Superior temporal gyrus (tissue), 1 donor: Measurements from ENCODE around the gene ELP6.
A peak's percentile ranks its signal among the peaks of the same experiment; 100 is the strongest.

ENCODE experiments used
- DNase-seq: peaks from one replicate; pipeline ENCODE4 v3.0.0-alpha.2; 2016; ENCODE audit errors: extremely low spot score

ELP6 gene

GRCh38 chr3:47513125-47513929 lies at the start of gene ELP6:
TSS of gene ELP6 (minus strand) at chr3:47513712. CDS start at chr3:47513590, 122 bp downstream.
- DNase-seq = peak; percentile 97

DNA sequence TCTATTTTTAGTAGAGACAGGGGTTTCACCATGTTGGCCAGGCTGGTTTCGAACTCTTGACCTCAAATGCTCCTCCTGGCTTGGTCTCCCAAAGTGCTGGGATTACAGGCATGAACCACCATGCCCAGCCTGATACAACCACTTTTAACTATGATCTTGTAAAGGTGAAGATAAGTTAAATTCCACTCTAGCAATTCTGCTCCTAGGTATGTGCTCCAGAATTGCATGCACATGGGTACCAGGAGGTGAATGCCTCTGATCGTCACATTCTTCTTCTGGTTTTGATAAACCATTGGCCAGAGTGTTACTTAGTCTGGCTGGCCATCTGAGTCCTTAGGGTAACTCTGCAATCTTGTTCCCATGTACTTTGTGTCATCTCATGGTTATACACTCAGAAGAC lies 42.8 kb upstream of the ELP6 start:
- no peak for DNase-seq

- DNase-seq = no peak
Observed at GRCh38 chr3:47554335-47554734, 40.8 kb upstream of the ELP6 start.

DNA sequence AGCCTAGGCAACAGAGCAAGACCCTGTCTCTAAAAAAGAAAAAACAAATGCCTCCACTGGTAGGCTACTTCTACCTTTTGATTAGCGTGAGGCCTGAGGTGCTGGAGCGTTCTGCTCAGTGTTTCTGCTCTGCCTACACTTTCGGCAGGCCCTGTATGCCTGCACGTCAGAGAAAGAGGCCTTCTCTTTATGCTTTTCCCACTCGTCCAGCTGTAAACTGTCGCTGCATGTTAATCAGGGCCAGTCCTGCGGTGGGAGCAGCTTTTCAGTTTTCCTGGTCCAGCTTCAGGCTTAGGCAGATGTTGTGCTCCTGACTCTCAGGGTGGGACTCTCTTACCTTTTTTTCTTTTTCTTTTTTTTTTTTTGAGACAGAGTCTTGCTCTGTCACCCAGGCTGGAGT lies 39.9 kb upstream of the ELP6 start:
- no peak for DNase-seq

DNA sequence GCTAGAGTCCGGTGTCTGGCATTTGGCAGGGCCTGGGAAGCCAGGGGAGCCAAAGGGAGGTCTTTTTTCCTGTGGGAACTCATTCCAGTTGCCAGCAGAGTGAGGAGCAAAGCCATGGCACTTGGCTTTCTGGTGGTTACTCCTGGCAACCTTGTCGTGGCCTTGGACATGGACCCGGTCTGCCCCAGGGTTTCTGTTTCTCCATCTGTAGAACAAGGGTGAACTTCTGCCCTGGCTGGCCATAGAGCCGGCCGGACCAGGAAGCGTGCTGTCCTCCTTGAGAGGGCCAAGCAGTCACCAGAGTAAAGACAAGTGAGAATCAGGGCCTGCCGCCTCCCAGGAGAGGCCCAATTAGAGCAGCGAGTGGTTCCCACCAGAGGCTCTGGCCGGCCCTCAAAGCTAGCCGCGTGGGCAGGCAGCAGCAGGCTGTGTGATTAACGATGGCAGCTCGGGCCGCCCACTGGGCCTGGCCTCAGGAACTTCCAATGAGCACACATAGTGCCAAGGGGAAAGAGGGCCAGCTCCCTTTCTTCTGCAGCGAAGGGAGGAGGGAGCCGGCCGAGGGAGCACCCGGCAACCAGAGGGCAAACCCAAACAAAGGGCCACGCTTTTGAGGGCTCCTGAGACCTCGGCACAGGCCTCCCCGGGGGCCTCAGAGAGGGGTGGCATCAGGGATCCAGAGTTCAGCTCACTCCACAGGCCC lies 29.1 kb upstream of the ELP6 start:
- DNase-seq = peak; percentile 19

GRCh38 chr3:47541583-47542108 lies 28.1 kb upstream of the ELP6 start:
- DNase-seq = no peak

DNA sequence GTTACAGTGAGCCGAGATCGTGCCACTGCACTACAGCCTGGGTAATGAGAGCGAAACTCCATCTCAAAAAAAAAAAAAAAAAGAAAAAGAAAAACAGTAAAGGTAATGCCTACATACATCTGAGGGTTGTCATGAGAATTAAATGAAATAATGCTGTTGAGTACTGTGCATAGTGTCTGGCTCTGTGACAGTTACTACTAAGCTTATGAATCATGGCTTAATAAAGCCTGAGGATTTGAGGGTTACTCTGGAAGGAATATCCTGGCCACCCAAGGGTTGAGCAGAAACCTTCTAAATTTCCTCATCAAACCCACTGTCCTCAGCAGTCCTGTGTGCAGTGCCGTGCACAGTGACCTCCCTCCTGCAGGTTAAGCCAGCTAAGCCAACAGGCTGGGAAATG lies 26.8 kb upstream of the ELP6 start:
- no peak for DNase-seq

DNA sequence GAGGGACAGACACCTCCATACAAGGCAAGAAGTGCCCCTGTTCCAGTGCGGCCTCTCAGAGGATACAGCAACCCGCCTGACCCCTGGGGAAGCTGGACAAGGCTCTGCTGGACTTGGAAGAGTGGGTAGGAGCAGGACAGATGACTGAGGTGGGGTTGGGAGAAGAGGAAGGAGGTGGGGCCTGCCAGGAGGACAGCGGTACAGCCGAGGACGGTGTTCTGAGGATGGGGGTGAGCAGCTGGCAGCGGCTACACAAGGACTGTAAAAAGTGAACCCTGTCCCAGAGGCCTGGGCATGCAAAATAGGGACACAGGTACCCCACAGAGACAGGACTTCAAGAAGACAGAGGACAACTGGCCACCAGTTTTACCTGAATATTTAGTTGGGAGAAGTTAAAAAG lies 23.5 kb upstream of the ELP6 start:
- no peak for DNase-seq

- DNase-seq = peak; percentile 45
Observed at GRCh38 chr3:47536221-47536891, 22.8 kb upstream of the ELP6 start.

- DNase-seq = no peak
Observed at GRCh38 chr3:47533996-47534454, 20.5 kb upstream of the ELP6 start.

GRCh38 chr3:47533481-47533880 lies 20.0 kb upstream of the ELP6 start:
- DNase-seq = no peak

- DNase-seq = no peak
Observed at GRCh38 chr3:47527952-47528725, 14.6 kb upstream of the ELP6 start.

- no peak for DNase-seq
Observed at GRCh38 chr3:47525617-47526016, 12.1 kb upstream of the ELP6 start.

- no peak for DNase-seq
Observed at GRCh38 chr3:47523310-47524073, 10.0 kb upstream of the ELP6 start.

DNA sequence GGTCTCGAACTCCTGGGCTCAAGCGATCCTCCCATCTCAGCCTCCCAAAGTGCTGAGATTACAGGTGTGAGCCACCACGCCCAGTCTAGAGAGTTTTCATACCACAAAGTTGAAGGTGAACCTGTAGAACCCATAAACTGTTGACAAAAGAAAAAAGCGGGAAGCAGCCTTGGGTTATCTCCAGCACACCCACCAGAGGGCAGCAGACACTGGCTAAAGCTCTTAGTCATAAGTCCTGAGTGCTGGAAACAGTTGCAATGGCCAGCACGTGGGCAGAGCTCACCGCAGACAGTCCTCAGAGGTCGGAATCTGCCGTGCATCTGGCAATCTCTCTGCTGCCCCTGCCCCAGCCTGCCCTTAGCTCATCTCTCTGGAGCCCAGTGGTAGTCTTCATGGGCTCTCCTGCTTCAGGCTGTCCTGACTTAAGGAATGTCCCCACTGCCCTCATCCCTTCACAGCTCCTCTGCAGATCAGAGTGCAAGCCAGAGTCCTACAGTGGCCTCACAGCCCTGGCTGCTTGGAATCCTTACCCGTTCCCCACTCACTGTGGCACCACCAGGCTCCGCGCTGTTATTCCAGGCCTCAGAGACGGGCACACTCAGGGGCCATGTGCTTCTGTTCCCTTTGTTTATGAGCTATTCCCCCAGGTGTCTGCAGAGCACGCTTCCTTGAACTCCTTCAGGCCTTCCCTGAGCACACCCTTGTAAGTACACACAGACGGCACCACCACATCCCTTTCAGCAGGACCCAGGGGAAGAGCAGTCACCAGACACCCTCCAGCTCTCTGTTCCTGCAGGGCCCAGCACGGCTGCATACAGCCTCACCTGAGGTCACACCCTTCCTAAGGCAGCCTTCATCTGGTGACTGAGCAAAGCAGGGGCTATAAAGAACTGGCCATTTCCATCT lies 8.8 kb upstream of the ELP6 start:
- DNase-seq = peak; percentile 96

GRCh38 chr3:47520756-47521155 lies 7.2 kb upstream of the ELP6 start:
- DNase-seq = no peak

GRCh38 chr3:47517937-47518336 lies 4.4 kb upstream of the ELP6 start:
- DNase-seq = no peak

GRCh38 chr3:47515864-47516319 lies 2.4 kb upstream of the ELP6 start:
- DNase-seq = no peak

GRCh38 chr3:47515100-47515499 lies 1.6 kb upstream of the ELP6 start:
- DNase-seq = no peak
